ENCODE results near the gene PRKAB2.

Gene PRKAB2

GRCh38 chr1:147171399-147172167, 687 bp downstream of the PRKAB2 start:
- no peak for TF ChIP-seq CTCF (IDR thresholded peaks at IDR 0.05; ENCODE audit: low read depth, low read length, missing control alignments)
- no peaks in the 10 kb centered on the region for H3K36me3 ChIP-seq (replicated peaks)
- in situ Hi-C loops (cut with HindIII; ENCODE audit: low pct_ligation_motif_present, low sequenced_read_pairs) = no loop called here
- H3K4me3 ChIP-seq (ENCODE audit: low read depth, low read length) = peak overlapping the region; percentile 95
- peak overlapping the region; percentile 92 for H3K27ac ChIP-seq
- no peak for DNase-seq
- H3K27me3 ChIP-seq (replicated peaks) = no peaks in the 10 kb centered on the region

- H3K4me3 ChIP-seq (ENCODE audit: low read depth, low read length) = peak overlapping the region; percentile 1
- TF ChIP-seq CTCF (IDR thresholded peaks at IDR 0.05; ENCODE audit: low read depth, low read length, missing control alignments) = no peak
- peak overlapping the region; percentile 92 for H3K27ac ChIP-seq
- DNase-seq = no peak
- peaks cover 8% of the 10 kb centered on the region for H3K36me3 ChIP-seq (replicated peaks)
- in situ Hi-C loops (cut with HindIII; ENCODE audit: low pct_ligation_motif_present, low sequenced_read_pairs) = no loop called here
- no peaks in the 10 kb centered on the region for H3K27me3 ChIP-seq (replicated peaks)
Observed at GRCh38 chr1:147169840-147170674, 2.2 kb downstream of the PRKAB2 start.

- H3K4me3 ChIP-seq (ENCODE audit: low read depth, low read length) = no peak overlapping the region
Observed at GRCh38 chr1:147169171-147169570, 3.1 kb downstream of the PRKAB2 start.

GRCh38 chr1:147168626-147169058, 3.6 kb downstream of the PRKAB2 start:
- in situ Hi-C loops (cut with HindIII; ENCODE audit: low pct_ligation_motif_present, low sequenced_read_pairs) = no loop called here
- H3K27ac ChIP-seq = peak overlapping the region; percentile 92
- H3K4me3 ChIP-seq (ENCODE audit: low read depth, low read length) = no peak overlapping the region
- TF ChIP-seq CTCF (IDR thresholded peaks at IDR 0.05; ENCODE audit: low read depth, low read length, missing control alignments) = no peak
- H3K27me3 ChIP-seq (replicated peaks) = no peaks in the 10 kb centered on the region
- H3K36me3 ChIP-seq (replicated peaks) = peaks cover 8% of the 10 kb centered on the region
- DNase-seq = peak; percentile 33

More at GRCh38 chr1:147169171-147169570, 3.1 kb downstream of the PRKAB2 start:
- Histone ChIP-seq H3K36me3 (replicated peaks) (peaks cover 8% of the 10 kb centered on the region), H3K27ac (peak overlapping the region; percentile 92), H3K27me3 (replicated peaks) (no peaks in the 10 kb centered on the region)
- in situ Hi-C loops (cut with HindIII; ENCODE audit: low pct_ligation_motif_present, low sequenced_read_pairs) = no loop called here
- DNase-seq = no peak
- no peak for TF ChIP-seq CTCF (IDR thresholded peaks at IDR 0.05; ENCODE audit: low read depth, low read length, missing control alignments)

GRCh38 chr1:147167365-147167764, 4.9 kb downstream of the PRKAB2 start:
- no peak for TF ChIP-seq CTCF (IDR thresholded peaks at IDR 0.05; ENCODE audit: low read depth, low read length, missing control alignments)
- in situ Hi-C loops (cut with HindIII; ENCODE audit: low pct_ligation_motif_present, low sequenced_read_pairs) = no loop called here
- H3K36me3 ChIP-seq (replicated peaks) = peaks cover 8% of the 10 kb centered on the region
- H3K27me3 ChIP-seq (replicated peaks) = no peaks in the 10 kb centered on the region
- H3K4me3 ChIP-seq (ENCODE audit: low read depth, low read length) = no peak overlapping the region
- peak overlapping the region; percentile 92 for H3K27ac ChIP-seq
- DNase-seq = peak; percentile 76
